WERI-Rb-1 (cell line): ENCODE results near the gene TMCO4.

ENCODE experiments used
- DNase-seq: peaks from one replicate; pipeline ENCODE4 v3.0.0-alpha.2; 2020
- H3K27ac ChIP-seq: fragments of 250-450 bp; sonication (Bioruptor Pico); 2 replicates; pipeline ENCODE4 v1.5.1; 2020; ENCODE audit warnings: mild to moderate bottlenecking, moderate library complexity
- H3K27me3 ChIP-seq: fragments of 250-450 bp; sonication (Bioruptor Pico); 2 replicates; pipeline ENCODE4 v1.5.1; 2021; ENCODE audit warnings: mild to moderate bottlenecking, low read depth, moderate library complexity; ENCODE audit not compliant: insufficient read depth, severe bottlenecking
- H3K36me3 ChIP-seq: fragments of 250-450 bp; sonication (Bioruptor Pico); 2 replicates; pipeline ENCODE4 v1.5.1; 2020; ENCODE audit warnings: mild to moderate bottlenecking, moderate library complexity
- H3K4me3 ChIP-seq: 2 replicates; pipeline ENCODE4 v1.5.1; 2011; ENCODE audit warnings: low read depth, mild to moderate bottlenecking, control low read depth, low read length
- H3K9me3 ChIP-seq: fragments of 250-450 bp; sonication (Bioruptor Pico); 2 replicates; pipeline ENCODE4 v1.5.1; 2021; ENCODE audit warnings: mild to moderate bottlenecking, moderate library complexity; ENCODE audit not compliant: severe bottlenecking
- TF ChIP-seq, protein P1 (sequence below): IDR thresholded peaks from 2 replicates; pipeline ENCODE4 v1.5.1; 2011; ENCODE audit warnings: low read depth, mild to moderate bottlenecking, control low read depth, inconsistent platforms, low read length

Gene TMCO4

DNA sequence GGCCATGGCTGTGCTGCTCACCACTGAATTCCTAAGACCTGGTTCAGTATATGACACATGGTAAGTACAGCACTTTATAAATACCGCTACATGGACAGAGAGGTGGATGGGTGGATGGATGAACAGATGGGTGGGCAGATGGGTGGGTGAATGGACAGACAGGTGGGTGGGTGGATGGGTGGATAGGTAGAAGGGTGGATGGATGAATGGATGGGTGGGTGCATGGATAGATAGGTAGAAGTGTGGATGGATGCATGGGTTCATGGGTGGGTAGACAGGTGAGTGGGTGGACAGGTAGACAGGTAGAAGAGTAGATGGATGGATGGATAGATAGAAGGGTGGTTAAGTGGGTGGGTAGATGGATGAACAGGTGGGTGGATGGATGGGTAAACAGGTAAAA lies 54.8 kb downstream of the TMCO4 start:
- H3K9me3 ChIP-seq, result no peaks in the 10 kb centered on the region
- DNase-seq, result no peak
- H3K27ac ChIP-seq, result no peak overlapping the region
- no peaks in the 10 kb centered on the region for H3K27me3 ChIP-seq
- no peaks in the 10 kb centered on the region for H3K36me3 ChIP-seq
- TF ChIP-seq, protein P1, sequence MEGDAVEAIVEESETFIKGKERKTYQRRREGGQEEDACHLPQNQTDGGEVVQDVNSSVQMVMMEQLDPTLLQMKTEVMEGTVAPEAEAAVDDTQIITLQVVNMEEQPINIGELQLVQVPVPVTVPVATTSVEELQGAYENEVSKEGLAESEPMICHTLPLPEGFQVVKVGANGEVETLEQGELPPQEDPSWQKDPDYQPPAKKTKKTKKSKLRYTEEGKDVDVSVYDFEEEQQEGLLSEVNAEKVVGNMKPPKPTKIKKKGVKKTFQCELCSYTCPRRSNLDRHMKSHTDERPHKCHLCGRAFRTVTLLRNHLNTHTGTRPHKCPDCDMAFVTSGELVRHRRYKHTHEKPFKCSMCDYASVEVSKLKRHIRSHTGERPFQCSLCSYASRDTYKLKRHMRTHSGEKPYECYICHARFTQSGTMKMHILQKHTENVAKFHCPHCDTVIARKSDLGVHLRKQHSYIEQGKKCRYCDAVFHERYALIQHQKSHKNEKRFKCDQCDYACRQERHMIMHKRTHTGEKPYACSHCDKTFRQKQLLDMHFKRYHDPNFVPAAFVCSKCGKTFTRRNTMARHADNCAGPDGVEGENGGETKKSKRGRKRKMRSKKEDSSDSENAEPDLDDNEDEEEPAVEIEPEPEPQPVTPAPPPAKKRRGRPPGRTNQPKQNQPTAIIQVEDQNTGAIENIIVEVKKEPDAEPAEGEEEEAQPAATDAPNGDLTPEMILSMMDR, result no peak
- H3K4me3 ChIP-seq, result no peak overlapping the region

DNA sequence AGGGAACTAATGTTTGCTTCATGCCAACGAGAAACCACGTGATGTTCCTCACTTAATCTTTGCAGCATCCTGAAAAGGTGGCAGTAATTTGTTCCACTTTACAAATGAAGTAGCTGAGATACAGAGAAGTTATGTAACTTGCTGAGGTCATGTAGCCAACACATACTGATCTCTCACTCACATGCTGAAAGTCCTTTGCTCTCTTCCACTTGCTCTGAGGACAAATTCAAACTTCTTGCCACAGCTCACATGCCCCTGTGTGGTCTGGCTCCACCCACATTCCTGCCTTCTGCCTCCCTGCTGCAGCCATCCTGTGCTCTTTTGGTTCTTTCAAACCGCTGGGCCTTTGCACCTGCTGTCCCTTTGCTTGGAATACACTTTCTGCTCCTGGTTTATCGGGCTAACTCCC lies 55.4 kb downstream of the TMCO4 start:
- H3K27me3 ChIP-seq, result no peaks in the 10 kb centered on the region
- H3K36me3 ChIP-seq, result no peaks in the 10 kb centered on the region
- TF ChIP-seq, protein P1, result no peak
- no peak for DNase-seq
- no peaks in the 10 kb centered on the region for H3K9me3 ChIP-seq
- no peak overlapping the region for H3K27ac ChIP-seq
- no peak overlapping the region for H3K4me3 ChIP-seq

DNA sequence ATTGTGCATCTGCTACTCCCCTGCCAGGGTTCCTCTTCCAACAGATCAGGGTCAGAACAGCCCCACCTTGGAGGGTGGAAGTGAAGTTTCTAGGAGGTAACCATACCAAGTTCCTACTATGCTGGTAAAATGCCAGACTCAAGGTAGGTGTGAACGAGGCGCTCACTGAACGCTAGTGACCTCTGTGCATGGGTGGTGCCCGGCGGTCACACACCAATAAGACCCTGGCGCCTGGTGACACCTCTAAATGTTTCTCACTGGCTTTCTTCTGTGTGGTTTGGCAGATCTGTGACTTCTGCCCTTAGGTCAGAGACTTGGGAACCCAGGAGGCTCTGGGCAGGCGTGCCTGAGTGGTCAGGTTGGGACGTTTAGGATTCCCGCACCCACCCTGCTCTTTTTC lies 55.9 kb downstream of the TMCO4 start:
- Histone ChIP-seq H3K36me3 (no peaks in the 10 kb centered on the region), H3K27ac (no peak overlapping the region), H3K4me3 (no peak overlapping the region), H3K27me3 (no peaks in the 10 kb centered on the region), H3K9me3 (no peaks in the 10 kb centered on the region)
- no peak for DNase-seq
- TF ChIP-seq, protein P1, result no peak

DNA sequence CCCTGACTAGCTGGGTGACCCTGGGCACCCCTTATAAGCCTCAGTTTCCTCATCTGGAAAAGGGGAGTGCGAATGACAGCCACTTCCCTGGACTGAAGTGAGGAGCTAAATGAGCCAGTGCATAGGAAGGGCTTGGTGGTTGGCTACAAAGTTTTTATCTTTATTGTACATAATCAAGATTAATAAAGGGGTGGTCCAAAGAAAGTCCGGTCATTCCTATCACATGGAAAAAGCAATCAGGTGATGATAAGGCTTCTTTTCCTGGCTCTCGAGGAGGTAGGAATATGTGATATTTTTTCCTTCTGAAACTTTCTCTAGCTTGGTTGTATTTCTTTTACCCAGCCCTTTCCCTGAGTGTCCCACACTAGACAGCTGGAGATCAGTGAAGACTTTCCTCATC lies 56.5 kb downstream of the TMCO4 start:
- TF ChIP-seq, protein P1, result no peak
- Histone ChIP-seq H3K4me3 (no peak overlapping the region), H3K36me3 (no peaks in the 10 kb centered on the region), H3K27ac (no peak overlapping the region), H3K9me3 (no peaks in the 10 kb centered on the region), H3K27me3 (no peaks in the 10 kb centered on the region)
- DNase-seq, result no peak

DNA sequence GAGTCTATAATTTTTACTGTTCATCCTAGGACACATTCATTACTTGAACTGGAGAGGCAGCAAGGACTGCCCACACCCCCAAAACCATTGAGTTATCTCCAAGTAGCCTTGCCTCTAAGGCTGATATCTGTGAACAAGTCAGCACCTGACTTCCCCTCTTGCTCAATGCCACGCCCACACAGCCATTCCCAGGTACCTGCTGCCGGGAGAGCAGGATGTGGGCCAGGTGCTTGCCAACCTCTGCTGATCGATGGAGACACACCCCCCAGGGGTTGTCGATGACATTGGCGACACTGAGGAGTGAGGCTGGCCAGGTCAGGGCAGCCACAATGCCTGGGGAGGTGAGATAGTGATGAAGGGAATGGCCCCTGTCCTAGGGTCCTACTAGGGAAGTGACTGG lies 60.1 kb downstream of the TMCO4 start:
- no peaks in the 10 kb centered on the region for H3K36me3 ChIP-seq
- TF ChIP-seq, protein P1, result no peak
- no peak overlapping the region for H3K4me3 ChIP-seq
- DNase-seq, result no peak
- H3K9me3 ChIP-seq, result no peaks in the 10 kb centered on the region
- H3K27ac ChIP-seq, result no peak overlapping the region
- H3K27me3 ChIP-seq, result no peaks in the 10 kb centered on the region

DNA sequence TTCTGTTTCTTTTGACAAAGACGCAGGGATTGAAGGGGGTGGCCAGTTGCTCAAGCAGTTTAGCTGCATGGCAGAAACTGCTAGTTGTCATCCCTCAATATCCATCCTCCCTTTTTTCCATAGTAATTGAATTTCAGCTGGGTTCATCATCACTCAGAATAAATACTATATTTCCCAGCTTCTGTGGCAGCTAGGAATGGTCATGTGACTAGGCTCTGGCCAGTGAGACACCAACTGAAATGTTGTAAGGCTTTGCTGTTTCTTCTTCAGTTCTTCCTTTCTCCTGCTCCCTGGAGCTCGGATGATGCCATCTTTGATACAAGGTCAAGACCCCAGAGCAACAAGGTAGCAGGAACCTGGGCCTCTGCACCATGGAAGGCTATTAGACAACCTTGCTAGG lies 61.0 kb downstream of the TMCO4 start:
- Histone ChIP-seq H3K27ac (no peak overlapping the region), H3K4me3 (no peak overlapping the region), H3K36me3 (no peaks in the 10 kb centered on the region), H3K9me3 (no peaks in the 10 kb centered on the region), H3K27me3 (no peaks in the 10 kb centered on the region)
- no peak for DNase-seq
- TF ChIP-seq, protein P1, result no peak
